ENCODE measurements around the gene ACOT13. TPM values are rescaled to one million over a fixed set of nuclear protein-coding genes. Genes with fewer than 3 reads are reported as not detected.

Gene ACOT13
- total and polyA plus RNA-seq, 2 of the 4 experiments (the other 2 are of a cell fraction) = 3.6 to 25.7 TPM

DNA sequence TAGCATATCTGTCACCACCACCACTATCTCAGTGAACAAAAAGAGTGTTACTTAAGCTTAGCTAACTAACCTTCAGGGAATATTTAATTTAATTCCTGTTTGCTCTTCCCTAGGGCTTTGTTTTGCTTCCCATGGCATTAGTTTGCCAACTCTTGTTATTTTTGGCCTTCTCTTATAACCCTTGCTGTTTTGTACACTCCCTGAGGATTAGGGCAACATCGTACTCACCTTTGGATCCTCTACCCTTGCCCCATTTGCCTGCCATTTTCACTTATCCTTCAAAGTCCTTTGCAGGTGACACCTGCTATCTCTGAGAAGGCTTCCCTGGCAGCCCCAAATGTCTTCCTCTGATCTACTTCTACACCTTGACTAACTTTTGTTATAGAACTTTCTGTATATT, 23.7 kb downstream of the ACOT13 start:
- H2BK15ac ChIP-seq (ENCODE audit: low read depth, low read length) = no peak overlapping the region
- no peak overlapping the region for H2BK120ac ChIP-seq (ENCODE audit: low read depth, low read length)
- no peak overlapping the region for H3K56ac ChIP-seq (ENCODE audit: extremely low read depth, insufficient read depth, low read length)
- no peak overlapping the region for H3K4me2 ChIP-seq (ENCODE audit: low read depth, low read length)
- BruUV-seq (replicated peaks) = no TSS peak
- no peak overlapping the region for H4K5ac ChIP-seq (ENCODE audit: low read depth, low read length)
- no peak overlapping the region for H2BK20ac ChIP-seq (ENCODE audit: low read depth, low read length)
- 78% methylated on average over 1 of the region's 1 CpG; no CpG with 5 or more reads in 1 of the 2 experiments for WGBS, 2 experiments (ENCODE audit: extremely low coverage in 2 of 2, insufficient read length in 1 of 2)
- H3K23ac ChIP-seq (ENCODE audit: low read depth, low read length) = no peak overlapping the region
- intact Hi-C loops (cut with micrococcal nuclease) = loop anchor here (10.0 kb wide), 1 partner anchor 406 kb away; no protein-coding TSS in a partner anchor
- H3K27me3 ChIP-seq (ENCODE audit: control insufficient read depth, insufficient read depth, low read length) = no peaks in the 10 kb centered on the region
- no peak overlapping the region for H3K27ac ChIP-seq (ENCODE audit: insufficient read depth, low read length)
- no peak overlapping the region for H3K4me3 ChIP-seq (ENCODE audit: insufficient read depth, low read depth, low read length)
- ChIA-PET POLR2A (ENCODE audit: unreplicated experiment) (no interaction called here), CTCF (interaction anchor here (1.3 kb wide), 1 partner anchor 24 kb away, joined by 3 read pairs; the partner anchor contains the start of genes ACOT13 and TDP2)
- TF ChIP-seq RFX5 (IDR thresholded peaks at IDR 0.05; ENCODE audit: low read depth, low read length) (no peak), MAFK (IDR thresholded peaks at IDR 0.05; ENCODE audit: low read depth, low read length) (no peak), RAD21 (IDR thresholded peaks at IDR 0.05; ENCODE audit: low read length) (no peak), MXI1 (IDR thresholded peaks at IDR 0.05; ENCODE audit: borderline replicate concordance, low read depth, low read length) (no peak), MAZ (IDR thresholded peaks at IDR 0.05; ENCODE audit: borderline replicate concordance, low read depth, low read length) (no peak), CHD1 (IDR thresholded peaks at IDR 0.05; ENCODE audit: low read depth, low read length) (no peak), SMC3 (IDR thresholded peaks at IDR 0.05; ENCODE audit: low read depth, low read length) (no peak), CEBPB (IDR thresholded peaks at IDR 0.05; ENCODE audit: low read depth, low read length) (no peak)
- TF ChIP-seq, protein P1, sequence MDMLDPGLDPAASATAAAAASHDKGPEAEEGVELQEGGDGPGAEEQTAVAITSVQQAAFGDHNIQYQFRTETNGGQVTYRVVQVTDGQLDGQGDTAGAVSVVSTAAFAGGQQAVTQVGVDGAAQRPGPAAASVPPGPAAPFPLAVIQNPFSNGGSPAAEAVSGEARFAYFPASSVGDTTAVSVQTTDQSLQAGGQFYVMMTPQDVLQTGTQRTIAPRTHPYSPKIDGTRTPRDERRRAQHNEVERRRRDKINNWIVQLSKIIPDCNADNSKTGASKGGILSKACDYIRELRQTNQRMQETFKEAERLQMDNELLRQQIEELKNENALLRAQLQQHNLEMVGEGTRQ (IDR thresholded peaks at IDR 0.05; ENCODE audit: low read depth, low read length) = no peak
- TF ChIP-seq, protein P2, sequence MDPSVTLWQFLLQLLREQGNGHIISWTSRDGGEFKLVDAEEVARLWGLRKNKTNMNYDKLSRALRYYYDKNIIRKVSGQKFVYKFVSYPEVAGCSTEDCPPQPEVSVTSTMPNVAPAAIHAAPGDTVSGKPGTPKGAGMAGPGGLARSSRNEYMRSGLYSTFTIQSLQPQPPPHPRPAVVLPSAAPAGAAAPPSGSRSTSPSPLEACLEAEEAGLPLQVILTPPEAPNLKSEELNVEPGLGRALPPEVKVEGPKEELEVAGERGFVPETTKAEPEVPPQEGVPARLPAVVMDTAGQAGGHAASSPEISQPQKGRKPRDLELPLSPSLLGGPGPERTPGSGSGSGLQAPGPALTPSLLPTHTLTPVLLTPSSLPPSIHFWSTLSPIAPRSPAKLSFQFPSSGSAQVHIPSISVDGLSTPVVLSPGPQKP (IDR thresholded peaks at IDR 0.05; ENCODE audit: borderline replicate concordance, low read depth, low read length) = no peak
- dilution Hi-C loops (cut with HindIII; ENCODE audit: low sequenced_read_pairs, unreplicated experiment) = no loop called here
- H3K14ac ChIP-seq (replicated peaks; ENCODE audit: low read depth, low read length) = no peak overlapping the region
- no peaks in the 10 kb centered on the region for H3K9me1 ChIP-seq (ENCODE audit: insufficient read depth, low read length)
- no peak overlapping the region for H4K8ac ChIP-seq (ENCODE audit: low read depth in 2 of 2, low read length in 2 of 2)
- H2AK9ac ChIP-seq (replicated peaks; ENCODE audit: low read depth, low read length, poor library complexity) = no peak overlapping the region
- no peaks in the 10 kb centered on the region for H3K4me1 ChIP-seq (ENCODE audit: control insufficient read depth, insufficient read depth, low read length)
- H2BK5ac ChIP-seq (ENCODE audit: low read depth, low read length, poor library complexity, severe bottlenecking) = no peak overlapping the region
- no peak overlapping the region for H3K18ac ChIP-seq (ENCODE audit: low read depth, low read length)
- H2AFZ ChIP-seq (replicated peaks; ENCODE audit: low read length, poor library complexity) = no peak overlapping the region
- no peak overlapping the region for H3K9ac ChIP-seq (ENCODE audit: low read depth, low read length)
- H3K9me3 ChIP-seq (ENCODE audit: control insufficient read depth, insufficient read depth, low read length) = no peaks in the 10 kb centered on the region
- ATAC-seq (ENCODE audit: low read depth) (no peak), DNase-seq (no peak)
- no peaks in the 10 kb centered on the region for H3K79me1 ChIP-seq (ENCODE audit: low read depth in 1 of 2, low read length in 2 of 2)
- no peak overlapping the region for H2AK5ac ChIP-seq (ENCODE audit: low read depth, low read length)
- no peak overlapping the region for H3K4ac ChIP-seq (ENCODE audit: low read depth, low read length)
- no peaks in the 10 kb centered on the region for H3K36me3 ChIP-seq (ENCODE audit: control insufficient read depth, insufficient read depth, low read length)
- no peaks in the 10 kb centered on the region for H4K20me1 ChIP-seq (ENCODE audit: insufficient read depth, low read length)
- H4K91ac ChIP-seq (ENCODE audit: insufficient read depth, low read depth, low read length) = no peak overlapping the region
- in situ Hi-C loops (cut with MboI; ENCODE audit: low sequenced_read_pairs) = loop anchor here (10.0 kb wide), 1 partner anchor 256 kb away; no protein-coding TSS in a partner anchor
